Inferior parietal cortex (tissue), 1 donor: ENCODE results near the gene FERMT2.
"Not testable (repeated sequence)": the region's sequence is repeated elsewhere in the genome, so short reads cannot be mapped to it uniquely, and the experiment has no call there.

Experiments
- DNase-seq: peaks from one replicate; pipeline ENCODE4 v3.0.0-alpha.2; 2016; ENCODE audit errors: extremely low spot score

The FERMT2 gene

DNA sequence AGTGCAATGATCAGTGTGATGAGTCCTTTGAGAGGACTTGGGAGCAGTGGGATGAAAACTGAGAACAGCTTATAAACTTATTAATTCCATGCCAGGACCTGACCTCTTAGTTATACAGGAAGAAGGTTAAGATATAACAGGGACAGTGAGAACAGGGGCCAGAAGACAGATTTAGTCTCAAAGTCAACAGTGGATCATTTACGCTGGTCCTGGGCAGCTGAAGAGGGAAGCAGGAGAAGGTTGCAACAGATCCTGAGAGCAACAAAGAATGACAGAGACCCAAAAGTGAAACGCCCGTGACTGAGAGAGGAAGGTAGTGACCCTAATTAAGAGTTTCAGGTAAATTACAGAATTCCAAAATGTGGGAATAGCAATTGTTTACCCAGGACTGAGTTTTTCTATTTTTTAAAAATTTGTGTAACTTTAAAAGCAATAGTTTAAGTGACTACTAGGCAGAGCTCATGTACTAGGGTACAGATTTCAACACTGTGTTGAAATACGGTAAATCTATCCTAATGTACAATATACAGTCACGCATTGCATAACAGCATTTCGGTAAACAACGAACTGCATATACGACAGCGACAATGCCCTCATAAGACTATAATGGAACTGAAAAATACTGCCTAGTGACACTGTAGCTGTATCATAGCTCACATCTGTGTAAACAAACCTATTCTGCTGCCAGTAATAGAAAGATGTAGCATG lies 81.8 kb downstream of the FERMT2 start:
- DNase-seq: no peak

DNA sequence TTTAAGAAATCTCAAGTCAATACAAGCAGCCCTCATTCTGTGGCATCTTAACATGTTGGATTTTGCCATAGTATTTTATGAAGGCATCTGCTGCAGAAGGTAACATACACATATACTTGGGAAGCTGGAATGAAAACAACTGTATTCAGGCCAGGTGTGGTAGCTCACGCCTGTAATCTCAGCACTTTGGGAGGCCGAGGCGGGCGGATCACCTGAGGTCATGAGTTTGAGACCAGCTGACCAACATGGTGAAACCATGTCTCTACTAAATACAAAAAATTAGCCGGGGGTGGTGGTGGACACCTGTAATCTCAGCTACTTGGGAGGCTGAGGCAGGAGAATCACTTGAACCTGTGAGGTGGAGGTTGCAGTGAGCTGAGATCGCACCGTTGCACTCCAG lies 86.0 kb downstream of the FERMT2 start:
- not testable (repeated sequence) for DNase-seq

DNA sequence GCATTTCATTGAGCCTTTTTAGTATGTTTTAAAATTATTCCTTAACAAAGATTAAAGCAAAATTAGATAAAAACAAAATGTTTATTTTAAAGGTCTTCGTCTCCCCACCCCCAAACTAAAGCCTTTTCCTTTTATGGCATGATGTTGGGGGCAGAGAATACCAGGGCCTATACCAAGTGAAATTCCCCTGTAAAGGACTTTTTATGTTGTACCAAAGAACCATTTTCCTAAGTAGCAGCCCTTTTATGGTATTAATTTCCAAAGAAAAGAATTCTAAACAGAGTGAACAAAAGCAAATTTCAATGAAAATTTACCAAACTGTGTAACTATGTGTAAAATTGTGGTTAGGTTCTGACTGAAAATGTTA lies 87.5 kb downstream of the FERMT2 start:
- DNase-seq: no peak

GRCh38 chr14:52862632-52863333 lies 88.1 kb downstream of the FERMT2 start:
- no peak for DNase-seq

DNA sequence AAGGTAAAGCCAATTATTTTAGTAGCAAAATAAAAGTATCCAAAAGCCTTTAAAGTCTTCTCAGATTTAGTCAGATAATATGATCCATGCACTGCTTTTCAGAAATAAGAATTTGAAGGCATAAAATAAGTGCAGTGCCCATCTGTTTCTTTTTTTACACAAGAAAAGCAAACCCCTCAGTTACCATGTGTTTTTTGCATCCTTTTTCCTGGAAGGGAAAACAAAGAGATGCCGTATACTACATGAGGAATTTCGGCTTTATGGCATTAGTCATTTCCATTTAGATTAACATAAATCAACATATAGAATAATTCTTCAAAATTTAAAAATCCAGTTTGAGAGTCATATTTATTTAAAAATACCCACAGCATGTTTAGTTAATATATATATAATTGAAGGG lies 89.4 kb downstream of the FERMT2 start:
- no peak for DNase-seq

GRCh38 chr14:52860910-52861309 lies 89.9 kb downstream of the FERMT2 start:
- no peak for DNase-seq

- DNase-seq: no peak
Measured at GRCh38 chr14:52860209-52860608, 90.6 kb downstream of the FERMT2 start.

DNA sequence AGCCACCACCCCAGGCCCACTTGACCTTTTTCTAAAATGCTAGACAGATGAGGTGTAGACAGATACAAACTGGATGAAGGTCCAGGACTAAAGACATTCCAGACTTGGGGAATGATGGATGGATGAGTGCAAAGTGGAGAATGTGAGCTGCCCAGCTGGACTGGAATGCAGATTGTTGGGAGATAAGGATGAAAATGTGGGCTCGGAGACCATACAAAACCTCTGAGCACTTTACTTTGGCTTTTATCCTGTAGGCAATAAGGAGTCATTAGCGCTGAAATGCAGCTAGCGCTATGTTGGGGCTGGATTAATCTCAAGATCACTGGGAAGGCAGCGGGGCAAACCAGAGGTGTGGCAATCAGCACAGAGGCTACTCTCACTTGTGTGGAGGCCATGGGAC lies 94.7 kb downstream of the FERMT2 start:
- DNase-seq: no peak

- no peak for DNase-seq
Measured at GRCh38 chr14:52853522-52853854, 97.4 kb downstream of the FERMT2 start.

- DNase-seq: no peak
Measured at GRCh38 chr14:52852810-52853521, 97.9 kb downstream of the FERMT2 start.

DNA sequence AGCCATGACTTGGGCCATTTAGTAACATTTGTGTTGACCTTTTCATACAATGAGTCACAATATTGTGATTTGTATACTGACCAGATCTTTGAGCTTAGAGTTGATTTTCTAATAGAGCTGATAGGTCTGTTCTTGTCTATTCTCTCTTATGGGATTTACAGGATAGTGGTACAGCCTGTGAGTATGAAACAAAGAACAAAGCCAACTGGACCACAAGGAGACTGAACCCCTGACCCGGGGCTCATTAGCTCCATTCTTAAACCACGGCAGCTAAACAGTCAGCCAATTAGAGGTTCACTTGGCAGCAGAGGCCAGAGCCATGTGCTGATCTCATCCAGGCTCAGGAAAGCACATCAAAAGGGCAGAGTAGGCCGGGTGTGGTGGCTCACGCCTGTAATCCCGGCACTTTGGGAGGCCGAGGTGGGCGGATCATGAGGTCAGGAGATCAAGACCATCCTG lies 100.4 kb downstream of the FERMT2 start:
- DNase-seq: no peak

DNA sequence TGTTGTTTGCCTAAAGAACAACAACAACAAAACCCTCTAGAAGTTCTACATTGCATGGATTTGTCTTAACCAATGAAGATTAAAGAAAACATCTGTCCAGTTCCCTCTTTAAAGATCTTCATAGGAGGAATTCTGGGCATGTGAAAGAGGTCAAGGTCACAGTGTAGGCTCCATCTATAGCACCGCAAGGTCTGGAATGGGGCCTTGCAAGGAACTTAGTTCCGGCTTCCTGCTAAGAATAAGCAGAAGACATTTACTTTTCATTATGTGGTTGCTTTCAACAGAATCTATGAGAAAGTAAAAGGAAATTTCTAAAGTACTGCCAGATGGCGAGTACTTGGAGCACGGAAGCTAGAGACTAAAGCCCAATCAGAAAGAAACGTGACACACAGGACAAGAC lies 102.2 kb downstream of the FERMT2 start:
- no peak for DNase-seq

- no peak for DNase-seq
Measured at GRCh38 chr14:52846591-52846990, 104.3 kb downstream of the FERMT2 start.

DNA sequence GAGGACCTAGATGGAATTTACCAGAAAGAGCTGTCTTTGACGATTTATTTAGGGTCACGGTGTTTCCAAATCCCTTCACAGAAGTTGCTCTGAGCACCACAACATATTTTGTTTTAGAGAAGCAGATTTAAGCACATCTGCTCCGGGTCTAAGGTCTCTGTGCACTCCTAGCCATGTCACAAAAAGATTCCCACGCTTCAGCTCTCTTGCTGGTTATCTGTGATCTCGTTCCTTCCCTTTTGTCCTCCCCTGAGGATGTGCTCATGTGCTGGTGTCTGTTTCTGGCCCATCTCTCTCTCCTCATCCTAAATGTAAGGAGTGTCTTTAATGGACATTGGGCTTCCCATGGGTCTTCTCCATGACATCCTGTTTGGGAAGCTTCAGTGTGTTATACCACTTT lies 105.8 kb downstream of the FERMT2 start:
- DNase-seq: no peak

DNA sequence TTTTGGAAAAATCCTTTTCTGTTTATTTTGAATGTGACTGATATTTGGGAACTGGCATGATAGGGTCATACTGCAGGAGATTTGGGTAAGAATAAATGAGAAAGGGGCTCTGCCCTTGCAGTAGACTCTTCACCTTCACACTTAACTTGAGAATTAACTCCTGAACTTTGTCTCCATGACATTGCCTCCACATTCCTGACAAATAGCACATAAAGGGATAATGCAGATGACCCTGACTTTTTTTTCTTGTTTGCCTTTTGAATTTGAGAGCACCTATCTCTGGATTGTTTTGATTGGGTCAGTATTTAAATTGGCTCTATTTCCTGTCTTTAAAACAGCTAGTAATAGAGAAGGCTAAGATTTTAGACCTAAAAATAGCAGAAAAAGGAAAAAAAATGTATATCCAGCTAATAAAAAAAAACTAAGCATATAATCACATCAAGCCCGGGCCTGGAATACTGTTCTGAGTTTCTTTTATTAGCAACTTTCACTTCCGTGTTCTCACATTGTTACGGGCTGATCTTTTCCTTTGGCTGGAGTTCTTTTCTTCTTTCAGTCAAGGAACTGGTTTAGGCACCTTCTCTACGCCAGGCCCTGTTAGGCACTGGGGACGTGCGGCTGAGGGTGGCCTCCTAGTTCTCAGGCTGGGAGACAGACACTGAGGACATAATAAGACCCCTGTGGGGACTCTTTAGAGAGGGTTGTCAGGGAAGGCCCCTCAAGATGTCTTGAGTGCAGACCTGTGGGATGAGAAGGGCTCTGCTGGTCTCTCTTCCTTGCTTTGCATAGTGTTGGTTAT lies 106.4 kb downstream of the FERMT2 start:
- no peak for DNase-seq

DNA sequence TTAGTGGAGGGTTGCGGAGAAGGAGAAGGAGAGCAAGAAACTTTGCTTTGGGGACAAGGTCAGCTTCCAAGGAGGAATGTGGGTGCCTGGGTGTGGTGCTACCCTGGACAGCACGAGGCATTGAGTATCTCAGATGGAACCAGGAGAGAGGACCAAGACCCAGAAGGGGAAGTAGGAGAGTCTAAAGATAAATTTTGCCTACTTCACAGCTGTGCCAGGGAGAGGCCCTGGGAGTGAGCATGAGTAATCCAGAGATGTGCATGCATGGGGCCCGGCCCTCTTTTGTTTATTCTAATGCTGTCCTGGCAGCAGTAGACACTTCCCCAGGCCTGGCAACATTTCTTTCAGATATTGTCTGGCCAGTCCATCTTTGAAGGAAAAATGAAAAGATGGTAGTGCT lies 110.0 kb downstream of the FERMT2 start:
- no peak for DNase-seq

- no peak for DNase-seq
Measured at GRCh38 chr14:52837451-52837850, 113.4 kb downstream of the FERMT2 start.

- no peak for DNase-seq
Measured at GRCh38 chr14:52836063-52836462, 114.8 kb downstream of the FERMT2 start.

- no peak for DNase-seq
Measured at GRCh38 chr14:52835122-52835903, 115.5 kb downstream of the FERMT2 start.

DNA sequence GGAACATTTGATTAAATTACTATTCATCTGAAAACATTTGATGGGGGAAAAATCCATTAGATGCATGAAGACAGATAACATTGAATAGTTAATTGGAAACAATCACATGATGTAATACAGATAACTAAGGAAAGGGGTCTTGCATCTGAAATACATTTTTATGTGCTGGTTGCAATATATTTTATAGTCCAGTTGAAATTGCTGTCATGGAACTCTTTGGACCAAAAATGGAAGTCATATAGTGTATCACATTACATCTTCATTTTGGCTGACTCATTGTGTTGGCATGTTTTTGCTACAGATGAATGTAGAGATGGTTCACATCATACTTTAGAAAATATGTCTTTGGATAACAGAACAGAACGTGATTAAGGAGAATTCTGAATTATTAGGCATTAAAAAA lies 116.4 kb downstream of the FERMT2 start:
- DNase-seq: no peak

DNA sequence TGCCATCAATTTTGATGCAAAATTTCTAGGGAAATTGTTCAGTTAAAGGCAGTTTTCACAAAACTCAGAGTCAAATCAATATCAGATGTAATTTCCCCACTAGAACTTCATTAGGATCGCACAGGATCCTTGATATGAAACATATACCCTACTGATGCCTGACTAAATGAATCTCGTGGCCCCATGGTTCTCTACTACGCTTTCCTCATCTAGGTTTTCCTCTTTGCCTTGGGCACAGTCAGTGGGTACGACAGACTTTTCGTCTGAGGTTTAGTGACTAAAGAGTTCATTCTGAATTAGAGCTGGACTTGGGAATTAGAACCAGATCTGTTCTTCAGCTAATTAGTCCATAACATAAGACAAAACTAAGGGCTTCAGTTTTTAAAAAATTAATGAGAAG lies 117.0 kb downstream of the FERMT2 start:
- no peak for DNase-seq
